Peyer's patch (tissue), 4 donors: Measurements from ENCODE around the gene OTUD1. TPM values are rescaled to one million over a fixed set of nuclear protein-coding genes. Genes with fewer than 3 reads are reported as not detected.

Source experiments
- DNase-seq, 3 donors: peaks; one replicate each; pipeline ENCODE4 v3.0.0-alpha.2; 2017 to 2019
- H3K27ac ChIP-seq, 4 donors: fragments of 200-600 bp; sonication (generic); one replicate each; pipeline ENCODE4 v1.5.1; 2016 to 2019
- H3K27me3 ChIP-seq, 2 donors: fragments of 200-600 bp; sonication (generic); one replicate each; pipeline ENCODE4 v1.5.1; 2019
- H3K36me3 ChIP-seq, 3 donors: fragments of 200-600 bp; sonication (generic); one replicate each; pipeline ENCODE4 v1.5.1; 2016 to 2019
- H3K4me1 ChIP-seq, 4 donors: fragments of 200-600 bp; sonication (generic); one replicate each; pipeline ENCODE4 v1.5.1; 2016 to 2019
- H3K4me3 ChIP-seq, 4 donors: fragments of 200-600 bp; sonication (generic); 1 replicate in 3 of 4; 2 replicates in 1 of 4; pipeline ENCODE4 v1.5.1; 2016 to 2019; ENCODE audit warnings: mild to moderate bottlenecking in 1 of 4
- H3K9me3 ChIP-seq, 4 donors: fragments of 200-600 bp; sonication (generic); one replicate each; pipeline ENCODE4 v1.5.1; 2016 to 2019; ENCODE audit warnings: mild to moderate bottlenecking in 1 of 4
- CTCF ChIP-seq, 6 experiments: fragments of 450-650 bp in 4 of 6; fragments of 200-600 bp in 2 of 6; sonication (generic) in 1 of 6; IDR thresholded peaks; one replicate each; pipeline ENCODE4 v1.5.1; 2017 to 2019; ENCODE audit warnings: antibody characterized with exemption in 6 of 6, mild to moderate bottlenecking in 3 of 6, moderate library complexity in 1 of 6
- POLR2A ChIP-seq, 2 donors: fragments of 450-650 bp; IDR thresholded peaks; one replicate each; pipeline ENCODE4 v1.5.1; 2017; ENCODE audit warnings: antibody characterized with exemption in 2 of 2, mild to moderate bottlenecking in 2 of 2, moderate library complexity in 2 of 2
- small RNA-seq, 2 donors: library from RNA; depleted of rRNA; stranded (forward); fragments of <200 nt; gene quantifications; one replicate each; pipeline ENCODE3, GENCODE V24; 2016
- total RNA-seq, 4 donors: library from RNA; depleted of rRNA; stranded (reverse); fragments of >200 nt; gene quantifications; one replicate each; pipeline ENCODE4 v1.1.0, GENCODE V29; 2016

OTUD1 gene
- total RNA-seq, 4 donors from 2014 or later, result 5.8 to 11.2 (median 8.3) TPM

DNA sequence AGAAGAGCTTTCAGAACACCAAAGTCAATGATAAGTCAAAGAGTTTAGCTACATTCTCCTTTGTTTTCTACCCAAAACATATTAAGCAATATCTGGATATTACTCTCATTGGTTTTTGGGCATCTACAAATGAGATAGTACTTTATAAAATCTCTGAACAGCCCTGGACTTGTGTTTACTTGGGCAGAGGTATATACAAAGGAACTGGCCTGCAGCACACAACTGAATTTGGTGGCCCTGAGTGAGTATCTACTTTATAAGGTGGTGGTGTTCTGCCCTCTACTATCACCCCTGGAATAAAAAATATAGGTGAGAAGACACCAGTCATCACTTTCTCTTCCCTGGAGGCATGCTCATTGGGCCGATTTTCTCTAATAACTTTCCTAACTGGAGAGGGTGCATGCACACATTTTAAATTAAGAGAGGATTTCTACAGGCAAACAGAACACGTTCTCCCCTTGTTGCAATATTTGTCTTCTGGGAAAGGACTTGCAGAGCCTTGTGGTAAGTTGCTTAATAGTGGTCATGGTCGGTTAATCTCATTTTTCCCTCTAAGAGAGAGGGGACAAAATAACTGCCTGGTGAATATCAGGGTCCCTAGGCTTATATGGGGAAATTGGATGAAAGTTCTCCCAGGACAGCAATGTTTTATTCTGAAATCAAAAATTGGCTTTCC lies 41.1 kb downstream of the OTUD1 start:
- DNase-seq, result no peak
- TF ChIP-seq CTCF (IDR thresholded peaks at IDR 0.05) (no peak), POLR2A (IDR thresholded peaks at IDR 0.05) (no peak)
- Histone ChIP-seq H3K27ac (no peak overlapping the region), H3K9me3 (no peaks in the 10 kb centered on the region), H3K4me3 (no peak overlapping the region), H3K27me3 (no peaks in the 10 kb centered on the region), H3K36me3 (no peaks in the 10 kb centered on the region), H3K4me1 (no peaks in the 10 kb centered on the region)

GRCh38 chr10:23481363-23481961 lies 42.6 kb downstream of the OTUD1 start:
- H3K27me3 ChIP-seq, result no peaks in the 10 kb centered on the region
- DNase-seq, result no peak
- no peak for TF ChIP-seq CTCF (IDR thresholded peaks at IDR 0.05)
- TF ChIP-seq POLR2A (IDR thresholded peaks at IDR 0.05), result no peak
- no peak overlapping the region for H3K27ac ChIP-seq
- H3K36me3 ChIP-seq, result no peaks in the 10 kb centered on the region
- no peaks in the 10 kb centered on the region for H3K4me1 ChIP-seq
- H3K4me3 ChIP-seq, result no peak overlapping the region
- no peaks in the 10 kb centered on the region for H3K9me3 ChIP-seq

DNA sequence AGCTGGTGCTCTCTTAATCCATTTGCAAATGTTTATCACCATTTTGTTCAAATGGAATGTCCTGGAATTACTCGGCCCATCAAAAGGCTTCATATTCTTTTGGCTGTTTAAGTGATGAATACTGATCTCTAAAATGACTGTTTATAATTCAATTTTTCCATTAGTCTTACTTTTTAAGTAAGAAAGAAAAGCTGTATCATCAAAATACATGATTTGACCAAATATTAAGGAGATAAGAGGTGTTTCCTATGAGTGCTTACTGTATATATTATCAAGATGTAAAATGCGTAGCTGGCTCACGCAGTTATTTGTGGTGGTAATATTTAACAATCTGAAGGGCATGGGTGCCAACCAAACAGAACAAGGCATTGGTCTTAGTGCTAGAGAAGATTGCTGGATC lies 51.2 kb downstream of the OTUD1 start:
- H3K4me3 ChIP-seq, result no peak overlapping the region
- DNase-seq, result no peak
- no peak overlapping the region for H3K27ac ChIP-seq
- H3K9me3 ChIP-seq, result no peaks in the 10 kb centered on the region
- H3K36me3 ChIP-seq, result no peaks in the 10 kb centered on the region
- H3K4me1 ChIP-seq, result no peaks in the 10 kb centered on the region
- TF ChIP-seq CTCF (IDR thresholded peaks at IDR 0.05), result no peak
- TF ChIP-seq POLR2A (IDR thresholded peaks at IDR 0.05), result no peak
- H3K27me3 ChIP-seq, result no peaks in the 10 kb centered on the region

Small RNA genes lying within 50 kb of the gene (small RNA-seq; reads per million reads assigned to genes)
- gene MIR1254-2, result 0 reads per million in 2 donors

Other genes starting within 250 kb of the OTUD1 start
- not detected for gene PTF1A, start 246.8 kb upstream of the OTUD1 start, total RNA-seq
- 1 to 10 TPM in 1 of 4 donors, not detected in 3; 1.2 TPM for gene C10orf67, start 94.3 kb upstream of the OTUD1 start, total RNA-seq